GM18951 (cell line): ENCODE results near the gene STX18.
"Not testable (repeated sequence)": the region's sequence is repeated elsewhere in the genome, so short reads cannot be mapped to it uniquely, and the experiment has no call there.

Source experiments
- POLR2A ChIP-seq: IDR thresholded peaks from 4 replicates; pipeline ENCODE4 v1.6.1; 2011; ENCODE audit warnings: mild to moderate bottlenecking; ENCODE audit not compliant: insufficient read length, insufficient read depth; ENCODE audit errors: extremely low read depth
- in situ Hi-C: fragments of 300-500 bp; cut with MboI; formaldehyde crosslinking; loops from one replicate; pipeline ENCODE4 v1.12.0; 2022; ENCODE audit warnings: low sequenced_read_pairs, mixed read lengths, inconsistent platforms; ENCODE audit not compliant: unreplicated experiment

Gene STX18

GRCh38 chr4:4534515-4535145 is 7.2 kb downstream of the STX18 start:
- in situ Hi-C loops: no loop called here
- no peak for TF ChIP-seq POLR2A

GRCh38 chr4:4533461-4534169 is 8.2 kb downstream of the STX18 start:
- no peak for TF ChIP-seq POLR2A
- in situ Hi-C loops: no loop called here

- in situ Hi-C loops: no loop called here
- TF ChIP-seq POLR2A: no peak
Measured at GRCh38 chr4:4532371-4533154, 9.3 kb downstream of the STX18 start.

- in situ Hi-C loops: no loop called here
- TF ChIP-seq POLR2A: no peak
Measured at GRCh38 chr4:4529392-4529791, 12.5 kb downstream of the STX18 start.

GRCh38 chr4:4526401-4526800 is 15.4 kb downstream of the STX18 start:
- no peak for TF ChIP-seq POLR2A
- in situ Hi-C loops: no loop called here

- no peak for TF ChIP-seq POLR2A
- in situ Hi-C loops: no loop called here
Measured at GRCh38 chr4:4524364-4524763, 17.5 kb downstream of the STX18 start.

GRCh38 chr4:4521731-4522130 is 20.1 kb downstream of the STX18 start:
- no peak for TF ChIP-seq POLR2A
- in situ Hi-C loops: no loop called here

GRCh38 chr4:4521136-4521535 is 20.7 kb downstream of the STX18 start:
- in situ Hi-C loops: no loop called here
- no peak for TF ChIP-seq POLR2A

- in situ Hi-C loops: no loop called here
- no peak for TF ChIP-seq POLR2A
Measured at GRCh38 chr4:4519297-4519894, 22.5 kb downstream of the STX18 start.

- in situ Hi-C loops: no loop called here
- no peak for TF ChIP-seq POLR2A
Measured at GRCh38 chr4:4518747-4519146, 23.1 kb downstream of the STX18 start.

- in situ Hi-C loops: no loop called here
- TF ChIP-seq POLR2A: no peak
Measured at GRCh38 chr4:4514786-4515185, 27.1 kb downstream of the STX18 start.

GRCh38 chr4:4512282-4512681 is 29.6 kb downstream of the STX18 start:
- in situ Hi-C loops: no loop called here

GRCh38 chr4:4510641-4511040 is 31.2 kb downstream of the STX18 start:
- in situ Hi-C loops: not testable (repeated sequence)

More at GRCh38 chr4:4512282-4512681, 29.6 kb downstream of the STX18 start:
- TF ChIP-seq POLR2A: no peak
